C1 segment of cervical spinal cord (tissue), 14 donors: ENCODE results near the gene URI1.
A peak's percentile ranks its signal among the peaks of the same experiment; 100 is the strongest.
"Not testable (repeated sequence)": the region's sequence is repeated elsewhere in the genome, so short reads cannot be mapped to it uniquely, and the experiment has no call there.

Source experiments
- DNase-seq, 14 donors: peaks; one replicate each; lab custom pipeline; 2025; lab: John Stamatoyannopoulos, UW

URI1 gene

GRCh38 chr19:30024091-30024490, 82.1 kb downstream of the URI1 start:
- DNase-seq = no peak

GRCh38 chr19:30026933-30027332, 84.9 kb downstream of the URI1 start:
- DNase-seq = no peak

GRCh38 chr19:30028118-30028991, 86.3 kb downstream of the URI1 start:
- DNase-seq = no peak

- no peak for DNase-seq
These were observed 86.9 kb downstream of the URI1 start for GRCh38 chr19:30028992-30029343.

DNA sequence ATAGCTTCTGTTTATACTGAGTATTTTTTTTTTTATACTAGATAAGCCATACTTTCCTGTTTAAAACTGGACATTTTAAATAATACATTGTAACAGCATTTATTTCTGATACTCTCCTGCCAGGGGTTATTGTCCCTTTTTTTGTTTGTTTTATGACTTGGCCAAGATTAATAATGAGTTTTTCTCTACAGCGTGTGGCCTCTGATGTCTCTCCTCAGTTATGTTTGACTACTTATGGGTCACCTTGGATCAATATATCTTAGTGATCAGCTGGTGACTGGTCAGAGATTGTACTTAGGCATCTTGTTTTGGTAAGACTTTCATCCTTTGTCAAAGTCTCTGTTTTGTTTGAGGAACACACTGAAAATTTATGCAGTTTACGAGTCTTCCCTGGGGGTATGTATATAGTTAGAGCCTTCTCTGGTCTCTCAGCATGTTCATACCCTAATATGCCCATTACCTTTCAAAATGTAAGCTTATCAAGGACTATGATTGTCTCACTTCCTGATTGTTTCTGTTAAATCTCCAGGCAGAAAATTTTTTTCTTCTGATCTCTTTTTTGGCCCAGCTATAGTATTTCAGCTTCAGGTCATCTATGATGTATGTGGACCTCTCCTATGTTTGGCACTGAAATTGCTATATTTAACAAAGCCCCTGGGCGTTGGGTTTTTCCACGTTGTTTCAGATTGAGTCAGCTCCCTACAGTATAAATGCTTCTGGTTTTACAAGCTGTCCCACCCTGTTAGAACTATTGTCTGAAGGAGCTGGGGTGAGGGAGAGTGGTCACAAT, 87.9 kb downstream of the URI1 start:
- no peak for DNase-seq

GRCh38 chr19:30034321-30034720, 92.3 kb downstream of the URI1 start:
- DNase-seq = no peak

DNA sequence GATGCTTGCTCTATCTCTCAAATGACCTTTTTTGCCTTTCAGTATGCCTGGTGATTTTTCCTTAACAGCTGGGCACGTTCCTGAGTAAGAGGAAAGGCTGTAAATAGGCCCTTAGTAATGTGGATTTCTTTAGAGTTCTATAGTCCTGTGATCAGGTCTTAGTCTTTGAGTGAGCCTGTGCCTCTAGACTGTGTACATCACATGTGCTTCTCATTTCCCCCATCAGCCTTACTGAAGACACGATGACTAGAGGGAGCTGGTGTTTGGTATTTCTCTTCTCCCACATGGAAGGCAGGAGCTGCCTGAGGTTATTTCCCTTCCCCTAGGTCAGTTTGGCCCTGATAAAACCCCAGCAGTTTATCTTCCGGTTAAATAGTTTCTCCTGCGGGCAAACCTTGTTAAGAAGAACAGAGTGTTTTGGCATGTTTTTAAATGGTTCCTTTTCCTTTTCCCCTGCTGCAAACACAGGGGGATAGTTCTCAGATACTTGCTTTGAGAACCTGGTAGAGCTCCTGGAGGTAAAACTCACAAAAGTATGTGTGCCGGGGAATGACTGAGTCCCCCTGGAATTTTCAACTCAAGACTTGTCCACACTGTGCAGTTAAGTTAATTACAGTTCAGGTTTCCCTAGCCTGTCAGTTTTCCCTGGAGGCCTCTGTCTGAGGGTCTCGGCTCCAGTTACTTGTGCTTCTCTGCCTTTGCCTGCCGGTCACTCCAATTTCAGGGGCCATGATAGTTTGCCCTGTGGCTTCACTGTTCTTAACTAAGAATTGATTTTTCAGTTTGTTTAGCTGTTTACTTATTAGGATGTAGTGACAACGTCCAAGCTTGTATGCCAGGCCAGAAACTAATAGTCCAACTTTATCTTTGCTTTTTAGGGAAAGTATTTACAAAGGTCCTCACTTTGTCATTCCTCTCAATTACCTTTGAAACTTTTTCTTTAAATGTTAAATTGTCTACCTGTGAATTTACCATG, 94.4 kb downstream of the URI1 start:
- no peak for DNase-seq

DNA sequence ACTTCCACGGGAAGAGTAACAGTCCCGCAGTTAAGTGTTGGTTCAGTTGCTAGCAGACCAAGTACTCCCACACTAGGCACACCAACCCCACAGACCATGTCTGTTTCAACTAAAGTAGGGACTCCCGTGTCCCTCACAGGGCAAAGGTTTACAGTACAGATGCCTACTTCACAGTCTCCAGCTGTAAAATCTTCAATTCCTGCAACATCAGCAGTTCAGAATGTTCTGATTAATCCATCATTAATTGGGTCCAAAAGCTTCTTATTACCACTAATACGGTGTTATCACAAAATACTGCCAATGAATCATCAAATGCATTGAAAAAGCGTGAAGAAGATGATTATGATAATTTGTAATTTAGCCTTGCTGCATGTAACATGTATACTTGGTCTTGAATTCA, 95.8 kb downstream of the URI1 start:
- no peak for DNase-seq

DNA sequence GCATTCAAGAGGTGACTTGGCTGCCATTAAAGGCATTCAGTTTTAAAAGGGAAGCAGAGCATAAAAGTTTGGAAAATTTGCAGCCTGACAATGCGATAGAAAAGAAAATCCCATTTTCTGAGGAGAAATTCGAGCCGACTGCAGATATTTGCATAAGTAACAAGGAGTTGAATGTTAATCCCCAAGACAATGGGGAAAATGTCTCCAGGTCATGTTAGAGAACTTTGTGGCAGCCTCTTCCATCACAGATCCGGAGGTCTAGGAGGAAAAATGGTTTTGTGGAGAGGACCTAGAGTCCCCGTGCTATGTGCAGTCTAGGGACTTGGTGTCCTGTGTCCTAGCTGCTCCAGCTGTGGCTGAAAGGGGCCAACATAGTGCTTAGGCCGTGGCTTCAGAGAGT, 99.9 kb downstream of the URI1 start:
- DNase-seq = not testable (repeated sequence)

DNA sequence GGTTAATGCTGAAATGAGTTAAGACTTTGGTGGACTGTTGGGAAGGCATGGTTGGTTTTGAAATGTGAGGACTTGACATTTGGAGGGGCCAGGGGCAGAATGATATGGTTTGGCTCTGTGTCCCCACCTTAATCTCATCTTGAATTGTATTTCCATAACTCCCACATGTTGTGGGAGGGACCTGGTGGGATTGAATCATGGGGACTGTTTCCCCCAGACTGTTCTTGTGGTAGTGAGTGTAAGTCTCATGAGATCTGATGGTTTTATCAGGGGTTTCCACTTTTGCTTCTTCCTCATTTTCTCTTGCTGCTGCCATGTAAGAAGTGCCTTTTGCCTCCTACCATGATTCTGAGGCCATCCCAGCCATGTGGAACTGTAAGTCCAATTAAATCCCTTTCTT, 101.0 kb downstream of the URI1 start:
- DNase-seq = not testable (repeated sequence)

GRCh38 chr19:30044273-30045248, 102.5 kb downstream of the URI1 start:
- no peak for DNase-seq

DNA sequence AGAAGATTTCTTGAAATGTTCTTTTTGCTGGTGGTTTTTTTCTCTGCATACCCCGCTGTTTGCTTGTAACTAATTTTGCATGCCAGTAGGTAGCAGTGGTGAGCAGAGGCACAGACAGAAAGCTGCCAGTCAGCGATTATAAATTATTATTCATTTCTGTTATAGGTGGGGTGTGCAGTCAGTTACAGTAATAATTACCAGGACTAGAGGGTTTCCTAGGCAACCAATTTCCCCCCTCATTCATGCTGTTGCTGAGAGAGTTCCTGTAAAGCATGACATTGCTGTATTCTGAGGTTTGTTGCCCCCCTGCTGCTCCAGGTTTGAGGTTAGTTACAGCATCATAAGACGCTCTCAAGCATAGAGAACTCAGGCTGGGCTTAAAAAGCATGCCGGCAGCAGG, 104.5 kb downstream of the URI1 start:
- peak in 2 of 14 donors; percentile 22 to 56 for DNase-seq

DNA sequence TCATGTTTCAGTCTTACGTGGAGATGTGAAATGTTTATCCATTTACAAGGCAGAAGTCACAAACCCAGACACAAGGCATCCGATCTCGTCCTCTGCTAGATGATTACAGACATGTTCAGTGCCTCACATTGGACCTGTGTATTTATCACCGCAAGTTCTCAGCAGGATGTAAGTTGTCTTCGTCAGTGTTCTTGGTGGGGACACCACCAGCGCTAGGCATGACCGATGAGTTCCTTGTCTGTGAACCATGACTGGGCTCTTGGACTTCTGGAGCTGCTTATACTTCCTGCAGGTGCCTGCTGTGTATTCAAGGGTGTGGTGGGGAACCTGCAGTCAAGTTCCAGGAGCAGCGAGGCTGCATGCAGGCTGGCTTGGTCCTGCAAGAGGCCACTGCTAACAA, 105.4 kb downstream of the URI1 start:
- DNase-seq = peak in 1 of 14 donors; percentile 15

DNA sequence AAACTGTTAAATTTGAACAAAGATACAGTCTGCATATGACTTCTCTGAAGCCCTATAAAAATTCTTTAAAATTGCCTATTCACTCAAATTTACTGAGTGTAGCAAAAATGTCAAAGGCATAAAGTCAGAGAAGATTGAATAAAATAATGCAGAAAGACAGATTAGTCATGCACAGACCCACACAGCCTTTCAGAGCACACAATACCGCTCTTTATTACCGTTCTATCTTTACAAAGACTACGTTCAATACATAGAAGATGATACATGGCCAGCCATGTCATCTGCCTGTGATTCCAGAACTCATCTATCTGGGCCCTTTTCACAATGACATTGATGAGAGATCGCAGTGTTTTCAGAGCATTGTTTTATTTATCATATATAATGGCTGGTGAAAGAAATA, 107.2 kb downstream of the URI1 start:
- peak in 1 of 14 donors; percentile 62 for DNase-seq

DNA sequence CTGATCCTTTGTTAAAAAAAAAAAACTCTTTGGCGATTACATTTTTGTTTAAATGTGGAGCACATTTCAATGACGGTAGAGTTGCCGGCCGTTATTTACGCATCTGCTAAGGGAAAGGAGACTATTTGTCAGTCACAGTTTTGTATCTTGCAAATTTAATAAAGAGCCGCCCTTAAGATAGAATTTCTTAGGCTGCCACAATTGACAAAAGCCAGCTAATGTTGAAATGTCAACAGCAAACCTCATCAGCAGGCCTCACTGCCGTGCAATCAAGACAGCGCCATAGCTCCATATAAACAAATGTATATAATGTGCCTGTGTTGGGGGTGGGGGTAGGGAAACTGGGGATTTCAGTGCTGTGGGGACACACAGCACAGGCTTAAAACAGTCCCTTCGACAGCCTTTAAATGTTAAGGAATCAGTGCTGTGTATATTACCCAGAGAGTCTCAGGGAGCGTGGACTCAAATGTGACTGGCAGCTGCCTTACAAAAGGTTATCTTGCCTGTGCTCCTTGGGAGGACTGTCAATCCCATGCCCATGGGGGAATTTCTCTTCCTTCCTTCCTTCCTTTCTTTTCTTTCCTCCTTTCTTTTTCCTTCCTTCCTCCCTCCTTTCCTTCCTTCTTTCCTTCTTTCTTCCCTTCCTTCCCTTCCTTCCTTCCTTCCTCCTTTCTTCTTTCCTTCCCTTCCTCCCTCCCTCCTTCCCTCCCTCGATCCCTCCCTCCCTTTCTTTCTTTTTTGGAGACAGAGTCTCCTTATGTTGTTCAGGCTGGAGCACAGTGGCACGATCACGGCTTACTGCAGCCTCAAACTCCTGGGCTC, 108.0 kb downstream of the URI1 start:
- no peak for DNase-seq

DNA sequence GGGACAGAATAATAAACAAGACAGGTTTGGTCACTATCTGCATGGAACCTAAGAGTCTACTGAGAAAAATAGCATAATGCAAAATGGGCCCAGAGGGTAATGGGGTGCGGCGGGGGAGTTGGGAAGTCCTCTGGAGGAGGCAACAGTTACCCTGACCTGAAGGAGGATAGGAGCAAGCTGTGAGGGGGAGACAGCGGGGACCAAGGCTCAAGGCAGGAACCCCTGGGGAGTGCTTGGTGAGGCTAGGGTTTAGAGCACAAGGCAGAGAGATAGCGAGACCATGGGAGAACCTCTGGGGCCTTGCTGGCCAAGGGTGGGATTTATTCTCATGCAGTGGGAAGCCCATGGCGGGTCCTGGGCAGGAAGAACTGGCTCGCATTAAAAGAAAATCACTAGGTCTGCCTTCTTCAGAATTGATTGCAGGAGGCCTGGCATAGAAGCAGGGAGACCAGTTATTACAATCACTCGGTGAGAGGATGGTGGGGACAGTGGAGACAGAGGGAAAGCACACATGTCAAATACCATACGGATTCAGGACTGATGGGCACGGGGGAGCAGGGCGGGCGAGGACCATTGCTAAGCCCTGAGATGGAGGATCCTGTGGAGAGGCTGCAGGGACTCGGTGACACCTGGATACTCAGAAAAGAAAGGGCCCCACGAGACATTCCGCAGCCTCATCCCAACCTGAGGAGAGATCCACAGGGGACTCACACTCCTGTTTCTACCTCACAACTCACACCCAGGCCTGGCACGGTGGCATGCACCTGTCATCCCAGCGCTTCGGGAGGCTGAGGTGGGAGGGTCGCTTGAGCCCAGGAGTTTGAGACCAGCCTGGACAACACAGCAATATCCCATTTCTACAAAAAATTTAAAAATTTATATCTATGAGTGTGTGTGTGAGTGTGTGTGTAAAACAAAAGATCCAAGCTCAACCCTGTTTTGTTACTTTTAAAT, 110.4 kb downstream of the URI1 start:
- no peak for DNase-seq

DNA sequence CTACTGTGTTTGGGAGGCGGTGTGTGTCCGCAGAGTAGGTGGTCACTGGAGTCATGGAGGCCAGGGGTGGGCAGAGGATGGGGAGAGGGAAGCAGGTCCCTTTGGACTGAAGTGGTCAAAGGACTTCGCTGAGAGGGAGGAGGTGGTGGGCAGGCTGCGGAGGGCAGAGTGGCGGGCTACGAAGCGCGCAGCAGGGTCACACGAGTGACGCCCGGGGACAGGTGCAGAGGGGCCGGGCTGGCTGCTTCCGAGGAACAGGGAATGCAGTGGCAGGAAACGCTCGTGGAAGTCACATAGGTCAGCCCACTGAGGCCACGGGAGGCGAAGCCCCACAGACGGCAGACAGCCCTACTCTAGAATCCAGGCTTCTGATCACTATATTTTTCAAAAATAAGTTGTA, 111.5 kb downstream of the URI1 start:
- DNase-seq = no peak

GRCh38 chr19:30054210-30054609, 112.2 kb downstream of the URI1 start:
- no peak for DNase-seq
